ENCODE data around the gene RPS8.
A peak's percentile ranks its signal among the peaks of the same experiment; 100 is the strongest.

GRCh38 chr1:44730741-44731512 lies 44.4 kb upstream of the RPS8 start, which contains the start of gene RNU5D-1:
- TF ChIP-seq CTCF (IDR thresholded peaks at IDR 0.05; ENCODE audit: insufficient read depth, low read length, poor library complexity, severe bottlenecking) (peak; percentile 90), EZH2phosphoT487 (conservative IDR thresholded peaks at IDR 0.05; ENCODE audit: low read length) (no peak)

All from SU-DHL-6 (cell line).